ENCODE results near the gene LCLAT1. TPM values are rescaled to one million over a fixed set of nuclear protein-coding genes. Genes with fewer than 3 reads are reported as not detected.

Gene LCLAT1
- polyA plus RNA-seq, 1 of the 3 experiments (the other 2 are of a cell fraction) = 6.9 TPM

- no peaks in the 10 kb centered on the region for H3K9me2 ChIP-seq
- TF ChIP-seq RFX5 (IDR thresholded peaks at IDR 0.05; ENCODE audit: low read length) = no peak
- TF ChIP-seq ZBTB33 (IDR thresholded peaks at IDR 0.05; ENCODE audit: borderline replicate concordance, low read depth) = no peak
- no peak for TF ChIP-seq FOXM1 (IDR thresholded peaks at IDR 0.05; ENCODE audit: low read depth)
- TF ChIP-seq TCF12 (IDR thresholded peaks at IDR 0.05) = peak; percentile 45
- no peak for TF ChIP-seq MAX (IDR thresholded peaks at IDR 0.05; ENCODE audit: low read depth)
- TF ChIP-seq USF2 (IDR thresholded peaks at IDR 0.05; ENCODE audit: borderline replicate concordance, low read depth, low read length) = no peak
- TF ChIP-seq, protein P1, sequence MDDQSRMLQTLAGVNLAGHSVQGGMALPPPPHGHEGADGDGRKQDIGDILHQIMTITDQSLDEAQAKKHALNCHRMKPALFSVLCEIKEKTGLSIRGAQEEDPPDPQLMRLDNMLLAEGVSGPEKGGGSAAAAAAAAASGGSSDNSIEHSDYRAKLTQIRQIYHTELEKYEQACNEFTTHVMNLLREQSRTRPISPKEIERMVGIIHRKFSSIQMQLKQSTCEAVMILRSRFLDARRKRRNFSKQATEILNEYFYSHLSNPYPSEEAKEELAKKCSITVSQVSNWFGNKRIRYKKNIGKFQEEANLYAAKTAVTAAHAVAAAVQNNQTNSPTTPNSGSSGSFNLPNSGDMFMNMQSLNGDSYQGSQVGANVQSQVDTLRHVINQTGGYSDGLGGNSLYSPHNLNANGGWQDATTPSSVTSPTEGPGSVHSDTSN (IDR thresholded peaks at IDR 0.05) = peak; percentile 29; the same call in 1 of the 2 replicates
- TF ChIP-seq RAD21 (IDR thresholded peaks at IDR 0.05; ENCODE audit: low read length) = no peak
- TF ChIP-seq JUND (IDR thresholded peaks at IDR 0.05) = no peak
- no peak for TF ChIP-seq USF1 (IDR thresholded peaks at IDR 0.05; ENCODE audit: borderline replicate concordance, low read depth)
- TF ChIP-seq TAF1 (IDR thresholded peaks at IDR 0.05; ENCODE audit: borderline replicate concordance, low read depth, low read length) = no peak
- no peak for TF ChIP-seq FOSL2 (IDR thresholded peaks at IDR 0.05; ENCODE audit: borderline replicate concordance, low read depth)
- TF ChIP-seq GABPA (IDR thresholded peaks at IDR 0.05; ENCODE audit: low read depth) = no peak
- no peak for TF ChIP-seq CHD2 (IDR thresholded peaks at IDR 0.05; ENCODE audit: low read length, partially characterized antibody)
- TF ChIP-seq GATA2 (CRISPR knock-in tag; IDR thresholded peaks at IDR 0.05) = no peak
- no peak for TF ChIP-seq MXI1 (IDR thresholded peaks at IDR 0.05; ENCODE audit: low read depth, low read length)
- no peak for TF ChIP-seq RCOR1 (IDR thresholded peaks at IDR 0.05; ENCODE audit: low read length)
- H3K9me3 ChIP-seq = no peaks in the 10 kb centered on the region
- H3K4me1 ChIP-seq (ENCODE audit: control insufficient read depth in 1 of 2, insufficient read depth in 2 of 2, low read depth in 1 of 2, low read length in 1 of 2) = no peaks in the 10 kb centered on the region; a peak in 2 of 4 replicates
- no peaks in the 10 kb centered on the region for H3F3A ChIP-seq (replicated peaks; ENCODE audit: insufficient read depth)
- 85% methylated on average over 5 of the region's 5 CpGs for WGBS (ENCODE audit: low lambda C conversion rate)
- H3K27me3 ChIP-seq (ENCODE audit: insufficient read depth) = no peaks in the 10 kb centered on the region
- no peak overlapping the region; the same call in 1 of the 2 replicates for H3K4me2 ChIP-seq
- no peak overlapping the region for H3K27ac ChIP-seq (ENCODE audit: low read depth in 2 of 2, low read length in 1 of 2)
- H4K20me1 ChIP-seq (ENCODE audit: insufficient read depth) = no peaks in the 10 kb centered on the region
- POLR2A ChIA-PET = no interaction called here
- no peak overlapping the region for H2AFZ ChIP-seq (ENCODE audit: low read depth)
- no peak overlapping the region for H3K4me3 ChIP-seq (ENCODE audit: low read depth in 2 of 2, low read length in 1 of 2)
- no peaks in the 10 kb centered on the region for H3K79me2 ChIP-seq (ENCODE audit: insufficient read depth)
- H3K9ac ChIP-seq = no peak overlapping the region
- DNase-seq = no peak
- H3K36me3 ChIP-seq (replicated peaks in 1 of 2; ENCODE audit: control insufficient read depth in 1 of 2, insufficient read depth in 2 of 2, low read length in 1 of 2) = no peaks in the 10 kb centered on the region
- CTCF ChIA-PET = interaction anchor here (0.7 to 1.6 kb wide), 6 partner anchors 13 to 427 kb away, joined by 3 to 6 read pairs (median 3); no protein-coding TSS in a partner anchor
Measured at GRCh38 chr2:30655660-30656059, 208.6 kb downstream of the LCLAT1 start.
